ENCODE measurements around the gene KRT31.

KRT31 gene

GRCh38 chr17:41345992-41346391 lies 51.4 kb downstream of the KRT31 start:
- no peak overlapping the region for H3K4me2 ChIP-seq (ENCODE audit: insufficient read depth, low read length)
- no peaks in the 10 kb centered on the region for H3K36me3 ChIP-seq (ENCODE audit: insufficient read depth, low read length)
- H3K79me2 ChIP-seq (ENCODE audit: insufficient read depth, low read length): no peaks in the 10 kb centered on the region
- H4K20me1 ChIP-seq (ENCODE audit: insufficient read depth, low read length): no peaks in the 10 kb centered on the region
- H3K27me3 ChIP-seq (ENCODE audit: insufficient read depth, low read length, poor library complexity): no peaks in the 10 kb centered on the region
- ATAC-seq (ENCODE audit: insufficient read depth, low read depth) (no peak), DNase-seq (no peak)
- H3K27ac ChIP-seq (ENCODE audit: low read length): no peak overlapping the region
- no peaks in the 10 kb centered on the region for H3K9me3 ChIP-seq (ENCODE audit: insufficient read depth, low read length, severe bottlenecking)
- TF ChIP-seq EZH2 (IDR thresholded peaks at IDR 0.05; ENCODE audit: borderline replicate concordance, low read depth, low read length, severe bottlenecking) (no peak), CTCF (IDR thresholded peaks at IDR 0.05; ENCODE audit: borderline replicate concordance, extremely low read depth, low read length, poor library complexity, severe bottlenecking) (no peak)
- H3K4me3 ChIP-seq (ENCODE audit: low read depth in 1 of 2, low read length in 2 of 2): no peak overlapping the region
- H3K4me1 ChIP-seq (ENCODE audit: insufficient read depth, low read length): no peaks in the 10 kb centered on the region
- H2AFZ ChIP-seq (ENCODE audit: low read depth, low read length): no peak overlapping the region
- no peak overlapping the region for H3K9ac ChIP-seq (ENCODE audit: low read depth, low read length)
